Fibroblast of the aortic adventitia (primary cell): ENCODE data around the gene ROPN1. TPM values are rescaled to one million over a fixed set of nuclear protein-coding genes. Genes with fewer than 3 reads are reported as not detected.
A peak's percentile ranks its signal among the peaks of the same experiment; 100 is the strongest.

Source experiments
- DNase-seq: peaks from one replicate; pipeline ENCODE4 v3.0.0-alpha.2; 2010; ENCODE audit warnings: low read depth
- H3K4me3 ChIP-seq: 2 replicates; pipeline ENCODE4 v1.5.1; 2011; ENCODE audit warnings: low read depth, mild to moderate bottlenecking, control low read depth, low read length, moderate library complexity
- total RNA-seq: library from RNA; depleted of rRNA; stranded (reverse); fragments of >200 nt; gene quantifications from 2 replicates; pipeline ENCODE4 v1.2.3, GENCODE V29; 2012; ENCODE audit warnings: low replicate concordance
- TF ChIP-seq, protein P1 (sequence below): IDR thresholded peaks from 2 replicates; pipeline ENCODE4 v1.5.1; 2011; ENCODE audit warnings: mild to moderate bottlenecking, low read length, control low read depth, inconsistent platforms; ENCODE audit not compliant: insufficient read depth

ROPN1 gene
- total RNA-seq, 1 donor, result not detected

DNA sequence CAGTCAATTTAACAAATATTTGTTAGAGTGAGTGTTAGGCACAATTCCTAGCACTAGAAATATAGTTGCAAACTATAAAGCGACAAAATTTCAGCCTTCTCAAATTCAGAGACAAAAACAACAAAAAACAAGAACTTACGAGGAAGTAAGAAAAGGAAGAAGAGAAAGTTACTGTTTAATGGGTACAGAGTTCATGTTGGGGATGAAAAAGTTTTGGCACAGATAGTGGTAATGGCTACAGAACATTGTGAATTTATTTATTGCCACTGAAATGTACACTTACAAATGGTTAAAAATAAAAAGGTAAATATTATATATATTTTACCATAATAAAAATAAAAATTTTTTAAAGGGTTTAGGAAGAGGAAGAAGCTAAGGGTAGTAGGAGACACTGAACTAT, 52.2 kb downstream of the ROPN1 start:
- H3K4me3 ChIP-seq, result no peak overlapping the region
- DNase-seq, result no peak
- TF ChIP-seq, protein P1, sequence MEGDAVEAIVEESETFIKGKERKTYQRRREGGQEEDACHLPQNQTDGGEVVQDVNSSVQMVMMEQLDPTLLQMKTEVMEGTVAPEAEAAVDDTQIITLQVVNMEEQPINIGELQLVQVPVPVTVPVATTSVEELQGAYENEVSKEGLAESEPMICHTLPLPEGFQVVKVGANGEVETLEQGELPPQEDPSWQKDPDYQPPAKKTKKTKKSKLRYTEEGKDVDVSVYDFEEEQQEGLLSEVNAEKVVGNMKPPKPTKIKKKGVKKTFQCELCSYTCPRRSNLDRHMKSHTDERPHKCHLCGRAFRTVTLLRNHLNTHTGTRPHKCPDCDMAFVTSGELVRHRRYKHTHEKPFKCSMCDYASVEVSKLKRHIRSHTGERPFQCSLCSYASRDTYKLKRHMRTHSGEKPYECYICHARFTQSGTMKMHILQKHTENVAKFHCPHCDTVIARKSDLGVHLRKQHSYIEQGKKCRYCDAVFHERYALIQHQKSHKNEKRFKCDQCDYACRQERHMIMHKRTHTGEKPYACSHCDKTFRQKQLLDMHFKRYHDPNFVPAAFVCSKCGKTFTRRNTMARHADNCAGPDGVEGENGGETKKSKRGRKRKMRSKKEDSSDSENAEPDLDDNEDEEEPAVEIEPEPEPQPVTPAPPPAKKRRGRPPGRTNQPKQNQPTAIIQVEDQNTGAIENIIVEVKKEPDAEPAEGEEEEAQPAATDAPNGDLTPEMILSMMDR, result no peak

DNA sequence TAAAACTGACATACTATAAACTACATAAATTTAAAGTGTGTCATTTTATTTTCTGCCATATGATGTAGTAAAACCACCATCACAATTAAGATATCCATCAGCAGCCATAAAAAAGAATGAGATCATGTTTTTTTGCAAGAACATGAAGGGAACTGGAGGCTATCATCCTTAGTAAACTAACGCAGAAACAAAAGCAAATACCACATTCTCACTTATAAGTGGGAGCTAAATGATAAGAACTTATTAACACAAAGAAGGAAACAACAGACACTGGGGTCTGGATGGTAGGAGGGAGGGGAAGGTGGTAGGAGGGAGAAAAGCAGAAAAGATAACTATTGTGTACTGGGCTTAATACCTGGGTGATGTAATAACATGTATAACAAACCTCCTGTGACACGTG, 55.5 kb downstream of the ROPN1 start:
- H3K4me3 ChIP-seq, result no peak overlapping the region
- DNase-seq, result no peak
- TF ChIP-seq, protein P1, result no peak

DNA sequence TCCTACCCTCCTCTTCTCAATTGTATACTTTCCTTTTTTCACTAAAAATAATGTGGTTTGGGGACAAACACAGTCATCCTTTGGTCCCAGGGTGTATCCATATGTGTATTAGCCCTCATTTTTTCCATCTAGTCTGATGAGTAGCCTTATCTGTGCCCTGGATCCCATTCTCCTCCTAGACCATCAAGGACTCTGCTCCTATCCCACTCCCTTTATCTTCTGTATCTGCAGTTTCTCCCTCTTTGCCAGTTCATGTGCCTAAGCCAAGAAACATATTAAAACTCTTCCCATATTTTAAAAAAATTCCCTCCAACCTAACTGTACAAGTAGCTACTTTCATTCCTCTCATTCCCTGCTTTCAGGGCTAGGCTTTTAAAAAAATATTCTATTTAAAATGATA, 56.1 kb downstream of the ROPN1 start:
- DNase-seq, result no peak
- no peak overlapping the region for H3K4me3 ChIP-seq
- TF ChIP-seq, protein P1, result no peak

DNA sequence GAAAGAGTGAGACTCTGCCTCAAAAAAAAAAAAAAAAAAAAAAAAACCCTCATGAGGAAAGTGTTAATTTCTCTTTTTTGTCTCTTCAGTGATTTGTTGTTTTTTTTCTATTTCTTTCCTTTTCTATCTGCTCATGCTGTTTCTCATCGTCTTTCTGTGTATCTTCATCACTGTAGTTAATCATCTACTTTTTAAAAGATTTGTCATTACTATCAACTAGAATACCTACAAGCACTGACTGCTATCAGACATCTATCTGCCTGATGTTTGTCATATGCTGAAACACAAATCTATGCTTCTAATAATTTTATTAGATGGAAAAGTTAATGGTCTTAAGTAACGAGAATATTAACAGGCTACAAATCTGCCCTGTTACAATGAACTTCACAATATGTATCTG, 57.7 kb downstream of the ROPN1 start:
- no peak overlapping the region for H3K4me3 ChIP-seq
- DNase-seq, result no peak
- TF ChIP-seq, protein P1, result no peak

DNA sequence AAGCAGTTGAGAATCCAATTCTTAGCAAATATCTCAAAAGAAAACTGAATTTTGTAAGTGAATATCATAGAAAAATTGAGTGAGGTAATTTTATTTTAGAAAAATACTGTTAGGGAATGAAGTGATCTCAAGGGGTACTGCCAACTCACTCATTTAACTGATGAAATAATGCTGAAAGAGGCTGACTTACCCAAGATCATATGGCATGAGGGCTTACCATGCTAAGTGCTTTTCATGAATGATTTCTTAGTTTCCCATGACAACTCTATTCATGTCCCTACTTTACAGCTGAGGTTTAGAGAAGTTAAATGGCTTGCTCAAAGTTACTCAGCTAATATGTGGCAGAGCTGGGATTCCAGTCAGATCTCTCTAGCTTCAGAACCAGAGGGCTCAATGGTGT, 61.5 kb downstream of the ROPN1 start:
- no peak overlapping the region for H3K4me3 ChIP-seq
- peak; percentile 13 for DNase-seq
- TF ChIP-seq, protein P1, result no peak

DNA sequence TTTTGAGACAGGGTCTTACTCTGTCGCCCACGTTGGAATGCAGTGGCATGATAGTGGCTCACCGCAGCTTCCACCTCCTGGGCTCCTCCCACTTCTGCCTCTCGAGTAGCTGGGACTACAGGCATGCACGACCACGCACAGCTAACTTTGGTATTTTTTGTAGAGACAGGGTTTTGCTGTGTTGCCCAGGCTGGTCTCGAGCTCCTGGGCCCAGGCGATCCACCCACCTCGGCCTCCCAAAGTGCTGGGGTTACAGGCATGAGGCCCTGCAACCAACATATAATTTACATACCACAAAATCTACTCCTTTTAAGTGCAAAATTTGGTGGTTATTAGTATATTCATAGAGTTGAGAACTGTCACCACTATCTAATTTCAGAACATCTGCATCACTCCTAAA, 62.6 kb downstream of the ROPN1 start:
- no peak for DNase-seq
- H3K4me3 ChIP-seq, result no peak overlapping the region
- TF ChIP-seq, protein P1, result no peak

DNA sequence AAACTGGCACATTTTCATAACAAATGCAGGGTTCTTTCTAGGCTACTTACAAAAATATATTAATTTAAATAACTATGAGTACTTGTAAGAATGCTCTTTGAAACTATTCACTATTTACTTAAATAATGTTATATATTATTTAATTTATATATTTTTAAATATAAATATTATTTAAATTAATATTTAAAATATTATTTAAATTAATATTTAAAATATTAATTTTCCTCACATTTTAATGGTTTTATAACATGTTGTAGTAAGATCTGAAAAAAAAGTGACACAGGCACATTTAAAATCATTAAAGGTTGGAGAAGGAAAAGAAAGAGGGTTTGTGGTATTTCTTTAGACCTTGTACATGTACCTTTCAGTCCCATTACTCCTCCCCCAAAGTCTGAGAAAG, 65.5 kb downstream of the ROPN1 start:
- TF ChIP-seq, protein P1, result no peak
- no peak for DNase-seq

More for the DNA sequence above, 65.5 kb downstream of the ROPN1 start:
- H3K4me3 ChIP-seq, result no peak overlapping the region
